Caco-2 (cell line): ENCODE data around the gene IL17RB. TPM values are rescaled to one million over a fixed set of nuclear protein-coding genes. Genes with fewer than 3 reads are reported as not detected.
A peak's percentile ranks its signal among the peaks of the same experiment; 100 is the strongest.

Source experiments
- BruUV-seq: library from RNA; stranded (reverse); fragments of 400-500 nt; replicated peaks from 2 replicates; lab custom pipeline; 2021; lab: Mats Ljungman, UMichigan
- CTCF ChIA-PET: fragments of 300-600 bp; sonication (Branson Sonifier 250); formaldehyde crosslinking; loops from one replicate; lab custom pipeline; 2022; ENCODE audit warnings: antibody characterized with exemption; lab: Charles Lee
- POLR2A ChIA-PET: fragments of 300-600 bp; sonication (Branson Sonifier 250); formaldehyde crosslinking; loops from one replicate; lab custom pipeline; 2022; ENCODE audit warnings: antibody characterized with exemption; lab: Charles Lee
- DNase-seq, 2 experiments: peaks; one replicate each; pipeline versions ENCODE4 v3.0.0 to v3.0.0-alpha.2; 2020 to 2022
- H3K27me3 ChIP-seq: replicated peaks from 2 replicates; pipeline ENCODE4 v1.6.0; 2011; ENCODE audit warnings: low read length; ENCODE audit not compliant: control insufficient read depth, insufficient read depth
- H3K36me3 ChIP-seq: 2 replicates; pipeline ENCODE4 v1.5.1; 2011; ENCODE audit warnings: low read length; ENCODE audit not compliant: control insufficient read depth, insufficient read depth
- H3K4me1 ChIP-seq: fragments of 250-450 bp; sonication (Bioruptor Pico); 2 replicates; pipeline ENCODE4 v1.5.1; 2020; ENCODE audit warnings: mild to moderate bottlenecking
- H3K4me3 ChIP-seq: 2 replicates; pipeline ENCODE4 v1.5.1; 2011; ENCODE audit warnings: low read depth, mild to moderate bottlenecking, control low read depth, low read length
- H3K9me3 ChIP-seq: fragments of 250-450 bp; sonication (Bioruptor Pico); 2 replicates; pipeline ENCODE4 v1.5.1; 2020; ENCODE audit warnings: mild to moderate bottlenecking, moderate library complexity
- H3K27ac Mint-ChIP-seq: one replicate; pipeline ENCODE4 v1.8.0; 2022; ENCODE audit warnings: mixed read lengths; ENCODE audit not compliant: unreplicated experiment
- H3K27me3 Mint-ChIP-seq: one replicate; pipeline ENCODE4 v1.8.0; 2022; ENCODE audit warnings: mixed read lengths; ENCODE audit not compliant: insufficient read depth, unreplicated experiment
- H3K36me3 Mint-ChIP-seq: one replicate; pipeline ENCODE4 v1.8.0; 2022; ENCODE audit warnings: mild to moderate bottlenecking, mixed read lengths; ENCODE audit not compliant: insufficient read depth, unreplicated experiment
- H3K4me1 Mint-ChIP-seq: one replicate; pipeline ENCODE4 v1.8.0; 2022; ENCODE audit warnings: low read depth, mixed read lengths; ENCODE audit not compliant: unreplicated experiment
- H3K4me3 Mint-ChIP-seq: one replicate; pipeline ENCODE4 v1.8.0; 2022; ENCODE audit warnings: mild to moderate bottlenecking, moderate library complexity, mixed read lengths; ENCODE audit not compliant: unreplicated experiment
- H3K9me3 Mint-ChIP-seq: one replicate; pipeline ENCODE4 v1.8.0; 2022; ENCODE audit warnings: mixed read lengths; ENCODE audit not compliant: unreplicated experiment
- intact Hi-C: fragments of 100-400 bp; cut with micrococcal nuclease; formaldehyde crosslinking; loops from one replicate; pipeline ENCODE4 v1.10.0; 2022; ENCODE audit not compliant: unreplicated experiment
- total RNA-seq: library from RNA; stranded (reverse); gene quantifications from 2 replicates; pipeline ENCODE4 v1.2.3, GENCODE V29; 2022
- TF ChIP-seq, protein P1 (sequence below), 2 experiments: fragments of 200-600 bp in 1 of 2; IDR thresholded peaks; 1 replicate in 1 of 2; 2 replicates in 1 of 2; pipeline versions ENCODE4 v1.5.1 to v1.8.0; 2011 to 2022; ENCODE audit warnings: antibody characterized with exemption in 1 of 2, control low read depth in 1 of 2, inconsistent platforms in 1 of 2, low read depth in 1 of 2, low read length in 1 of 2, mild to moderate bottlenecking in 1 of 2, moderate library complexity in 1 of 2; ENCODE audit not compliant: insufficient read depth in 1 of 2, severe bottlenecking in 1 of 2, unreplicated experiment in 1 of 2

IL17RB gene
- total RNA-seq, 1 experiment from 2014 or later, result 27.5 TPM

DNA sequence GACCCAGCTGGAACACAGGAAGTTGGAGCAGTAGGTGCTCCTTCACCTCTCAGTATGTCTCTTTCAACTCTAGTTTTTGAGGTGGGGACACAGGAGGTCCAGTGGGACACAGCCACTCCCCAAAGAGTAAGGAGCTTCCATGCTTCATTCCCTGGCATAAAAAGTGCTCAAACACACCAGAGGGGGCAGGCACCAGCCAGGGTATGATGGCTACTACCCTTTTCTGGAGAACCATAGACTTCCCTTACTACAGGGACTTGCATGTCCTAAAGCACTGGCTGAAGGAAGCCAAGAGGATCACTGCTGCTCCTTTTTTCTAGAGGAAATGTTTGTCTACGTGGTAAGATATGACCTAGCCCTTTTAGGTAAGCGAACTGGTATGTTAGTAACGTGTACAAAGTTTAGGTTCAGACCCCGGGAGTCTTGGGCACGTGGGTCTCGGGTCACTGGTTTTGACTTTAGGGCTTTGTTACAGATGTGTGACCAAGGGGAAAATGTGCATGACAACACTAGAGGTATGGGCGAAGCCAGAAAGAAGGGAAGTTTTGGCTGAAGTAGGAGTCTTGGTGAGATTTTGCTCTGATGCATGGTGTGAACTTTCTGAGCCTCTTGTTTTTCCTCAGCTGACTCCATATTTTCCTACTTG, 11.9 kb downstream of the IL17RB start:
- no peak for DNase-seq
- H3K36me3 Mint-ChIP-seq, result peaks cover 37% of the 10 kb centered on the region
- no peaks in the 10 kb centered on the region for H3K27me3 ChIP-seq
- no peaks in the 10 kb centered on the region for H3K9me3 Mint-ChIP-seq
- POLR2A ChIA-PET, result no interaction called here
- H3K4me3 Mint-ChIP-seq, result no peak overlapping the region
- CTCF ChIA-PET, result no interaction called here
- no TSS peak for BruUV-seq
- TF ChIP-seq, protein P1, sequence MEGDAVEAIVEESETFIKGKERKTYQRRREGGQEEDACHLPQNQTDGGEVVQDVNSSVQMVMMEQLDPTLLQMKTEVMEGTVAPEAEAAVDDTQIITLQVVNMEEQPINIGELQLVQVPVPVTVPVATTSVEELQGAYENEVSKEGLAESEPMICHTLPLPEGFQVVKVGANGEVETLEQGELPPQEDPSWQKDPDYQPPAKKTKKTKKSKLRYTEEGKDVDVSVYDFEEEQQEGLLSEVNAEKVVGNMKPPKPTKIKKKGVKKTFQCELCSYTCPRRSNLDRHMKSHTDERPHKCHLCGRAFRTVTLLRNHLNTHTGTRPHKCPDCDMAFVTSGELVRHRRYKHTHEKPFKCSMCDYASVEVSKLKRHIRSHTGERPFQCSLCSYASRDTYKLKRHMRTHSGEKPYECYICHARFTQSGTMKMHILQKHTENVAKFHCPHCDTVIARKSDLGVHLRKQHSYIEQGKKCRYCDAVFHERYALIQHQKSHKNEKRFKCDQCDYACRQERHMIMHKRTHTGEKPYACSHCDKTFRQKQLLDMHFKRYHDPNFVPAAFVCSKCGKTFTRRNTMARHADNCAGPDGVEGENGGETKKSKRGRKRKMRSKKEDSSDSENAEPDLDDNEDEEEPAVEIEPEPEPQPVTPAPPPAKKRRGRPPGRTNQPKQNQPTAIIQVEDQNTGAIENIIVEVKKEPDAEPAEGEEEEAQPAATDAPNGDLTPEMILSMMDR (IDR thresholded peaks at IDR 0.05; ENCODE audit: insufficient read depth in 1 of 2, low read depth in 1 of 2, low read length in 1 of 2, severe bottlenecking in 1 of 2, unreplicated experiment in 1 of 2), result peak in 1 of 2 experiments; percentile 4
- intact Hi-C loops, result no loop called here
- no peak overlapping the region for H3K27ac Mint-ChIP-seq
- H3K4me1 ChIP-seq, result no peaks in the 10 kb centered on the region
- H3K4me1 Mint-ChIP-seq, result no peaks in the 10 kb centered on the region
- no peak overlapping the region for H3K4me3 ChIP-seq
- no peaks in the 10 kb centered on the region for H3K9me3 ChIP-seq
- no peaks in the 10 kb centered on the region for H3K27me3 Mint-ChIP-seq
- H3K36me3 ChIP-seq, result no peaks in the 10 kb centered on the region; the same call in 1 of the 2 replicates

DNA sequence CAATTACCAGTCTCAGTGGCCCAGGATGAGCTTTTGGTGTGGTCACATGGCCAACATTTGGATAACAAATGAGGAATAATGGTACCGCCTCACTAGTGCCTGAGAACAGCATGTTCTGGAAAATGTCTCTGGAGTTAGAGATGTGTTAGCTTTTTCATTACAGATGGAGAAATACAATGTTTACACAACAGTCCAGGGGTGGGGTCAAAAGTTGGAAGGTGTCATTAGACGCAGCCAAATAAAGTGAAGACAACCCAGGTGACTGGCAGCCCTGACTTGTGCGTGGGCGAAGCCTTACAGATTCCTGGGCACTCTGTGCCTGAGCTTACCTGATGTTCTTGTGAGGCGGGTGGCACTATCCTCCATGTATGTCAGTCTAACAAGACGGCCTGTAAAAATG, 12.8 kb downstream of the IL17RB start:
- Histone ChIP-seq H3K4me1 (no peaks in the 10 kb centered on the region), H3K4me3 (no peak overlapping the region), H3K9me3 (no peaks in the 10 kb centered on the region), H3K27me3 (no peaks in the 10 kb centered on the region), H3K36me3 (no peaks in the 10 kb centered on the region; the same call in 1 of the 2 replicates)
- no peak for DNase-seq
- Mint-ChIP-seq H3K27me3 (no peaks in the 10 kb centered on the region), H3K9me3 (no peaks in the 10 kb centered on the region), H3K36me3 (peaks cover 39% of the 10 kb centered on the region), H3K27ac (no peak overlapping the region), H3K4me3 (no peak overlapping the region), H3K4me1 (no peaks in the 10 kb centered on the region)
- no TSS peak for BruUV-seq
- TF ChIP-seq, protein P1 (IDR thresholded peaks at IDR 0.05; ENCODE audit: insufficient read depth in 1 of 2, low read depth in 1 of 2, low read length in 1 of 2, severe bottlenecking in 1 of 2, unreplicated experiment in 1 of 2), result no peak
- ChIA-PET POLR2A (no interaction called here), CTCF (no interaction called here)
- intact Hi-C loops, result no loop called here

GRCh38 chr3:53860196-53860595, 13.8 kb downstream of the IL17RB start:
- Histone ChIP-seq H3K4me3 (no peak overlapping the region), H3K4me1 (no peaks in the 10 kb centered on the region), H3K27me3 (no peaks in the 10 kb centered on the region), H3K36me3 (no peaks in the 10 kb centered on the region; the same call in 1 of the 2 replicates), H3K9me3 (no peaks in the 10 kb centered on the region)
- Mint-ChIP-seq H3K27me3 (no peaks in the 10 kb centered on the region), H3K4me1 (no peaks in the 10 kb centered on the region), H3K4me3 (no peak overlapping the region), H3K27ac (no peak overlapping the region), H3K36me3 (peaks cover 42% of the 10 kb centered on the region), H3K9me3 (no peaks in the 10 kb centered on the region)
- intact Hi-C loops, result no loop called here
- BruUV-seq, result no TSS peak
- no peak for DNase-seq
- TF ChIP-seq, protein P1 (IDR thresholded peaks at IDR 0.05; ENCODE audit: insufficient read depth in 1 of 2, low read depth in 1 of 2, low read length in 1 of 2, severe bottlenecking in 1 of 2, unreplicated experiment in 1 of 2), result no peak
- POLR2A ChIA-PET, result no interaction called here
- CTCF ChIA-PET, result no interaction called here
